Activated CD4-positive, alpha-beta T cell treated with anti-CD3 and anti-CD28 coated beads for 24 hours (primary cell): ENCODE data around the gene ID2.
"Not testable (repeated sequence)": the region's sequence is repeated elsewhere in the genome, so short reads cannot be mapped to it uniquely, and the experiment has no call there.

Experiments
- DNase-seq, 2 donors: peaks; one replicate each; pipeline ENCODE4 v3.0.0-alpha.2; 2020; ENCODE audit warnings: low read depth in 2 of 2

The ID2 gene

GRCh38 chr2:8684878-8685696 lies 3.2 kb downstream of the ID2 start:
- DNase-seq = peak; percentile 35 to 41

GRCh38 chr2:8685697-8686358 lies 4.0 kb downstream of the ID2 start:
- DNase-seq = peak; percentile 65 to 75

- no peak for DNase-seq
These were observed 10.1 kb downstream of the ID2 start for GRCh38 chr2:8691859-8692437.

GRCh38 chr2:8692783-8693156 lies 10.9 kb downstream of the ID2 start:
- DNase-seq = no peak

GRCh38 chr2:8693157-8693821 lies 11.4 kb downstream of the ID2 start:
- DNase-seq = peak in 1 of 2 donors; percentile 39

- no peak for DNase-seq
These were observed 12.9 kb downstream of the ID2 start for GRCh38 chr2:8694737-8695136.

- DNase-seq = no peak
These were observed 15.3 kb downstream of the ID2 start for GRCh38 chr2:8697190-8697589.

- no peak for DNase-seq
These were observed 18.0 kb downstream of the ID2 start for GRCh38 chr2:8699839-8700238.

GRCh38 chr2:8701681-8702379 lies 20.0 kb downstream of the ID2 start:
- no peak for DNase-seq

GRCh38 chr2:8704906-8705305 lies 23.1 kb downstream of the ID2 start:
- no peak for DNase-seq

GRCh38 chr2:8709611-8710010 lies 27.8 kb downstream of the ID2 start:
- no peak for DNase-seq

GRCh38 chr2:8710951-8711350 lies 29.1 kb downstream of the ID2 start:
- no peak for DNase-seq

GRCh38 chr2:8714283-8714682 lies 32.4 kb downstream of the ID2 start:
- no peak for DNase-seq

GRCh38 chr2:8714971-8715370 lies 33.1 kb downstream of the ID2 start:
- no peak for DNase-seq

- no peak for DNase-seq
These were observed 37.7 kb downstream of the ID2 start for GRCh38 chr2:8719528-8719927.

GRCh38 chr2:8720741-8721140 lies 38.9 kb downstream of the ID2 start:
- DNase-seq = no peak

- no peak for DNase-seq
These were observed 39.6 kb downstream of the ID2 start for GRCh38 chr2:8721410-8721809.

- no peak for DNase-seq
These were observed 41.1 kb downstream of the ID2 start for GRCh38 chr2:8722986-8723385.

GRCh38 chr2:8725838-8726237 lies 44.0 kb downstream of the ID2 start:
- no peak for DNase-seq

- no peak for DNase-seq
These were observed 46.6 kb downstream of the ID2 start for GRCh38 chr2:8728305-8729015.

GRCh38 chr2:8729101-8729500 lies 47.2 kb downstream of the ID2 start:
- DNase-seq = not testable (repeated sequence)
